MCF 10A (cell line): Measurements from ENCODE around the gene C1orf116. TPM values are rescaled to one million over a fixed set of nuclear protein-coding genes. Genes with fewer than 3 reads are reported as not detected.

Experiments used
- BruUV-seq: library from RNA; stranded (reverse); fragments of 400-500 nt; replicated peaks from 2 replicates; lab custom pipeline; 2021; lab: Mats Ljungman, UMichigan
- CTCF ChIA-PET: fragments of 300-600 bp; sonication (Branson Sonifier 250); formaldehyde crosslinking; extraction: SDS; loops from one replicate; lab custom pipeline; 2021; ENCODE audit warnings: antibody characterized with exemption, inconsistent platforms; lab: Yijun Ruan, JAX
- POLR2A ChIA-PET: fragments of 300-600, 350-650 bp; sonication (Branson Sonifier 250); formaldehyde crosslinking; extraction: SDS; loops from one replicate; lab custom pipeline; 2020; ENCODE audit warnings: antibody characterized with exemption, inconsistent platforms; lab: Yijun Ruan, JAX
- DNase-seq: peaks from one replicate; pipeline ENCODE4 v3.0.0-alpha.2; 2018; ENCODE audit not compliant: unreplicated experiment
- H3K27ac Mint-ChIP-seq: one replicate; pipeline ENCODE4 v1.8.0; 2022; ENCODE audit warnings: mild to moderate bottlenecking, low read depth, mixed read lengths; ENCODE audit not compliant: unreplicated experiment
- H3K27me3 Mint-ChIP-seq: one replicate; pipeline ENCODE4 v1.8.0; 2022; ENCODE audit warnings: mixed read lengths; ENCODE audit not compliant: insufficient read depth, unreplicated experiment
- H3K36me3 Mint-ChIP-seq: one replicate; pipeline ENCODE4 v1.8.0; 2022; ENCODE audit warnings: mild to moderate bottlenecking, moderate library complexity, mixed read lengths; ENCODE audit not compliant: insufficient read depth, unreplicated experiment
- H3K4me1 Mint-ChIP-seq: one replicate; pipeline ENCODE4 v1.8.0; 2022; ENCODE audit warnings: mixed read lengths; ENCODE audit not compliant: insufficient read depth, unreplicated experiment
- H3K4me3 Mint-ChIP-seq: one replicate; pipeline ENCODE4 v1.8.0; 2022; ENCODE audit warnings: mild to moderate bottlenecking, moderate library complexity, mixed read lengths; ENCODE audit not compliant: unreplicated experiment
- H3K9me3 Mint-ChIP-seq: one replicate; pipeline ENCODE4 v1.8.0; 2022; ENCODE audit warnings: mixed read lengths; ENCODE audit not compliant: unreplicated experiment
- intact Hi-C: fragments of 100-400 bp; cut with micrococcal nuclease; formaldehyde crosslinking; loops from 2 replicates; pipeline ENCODE4 v1.14.1; 2022
- total RNA-seq: library from RNA; stranded (reverse); gene quantifications from 2 replicates; pipeline ENCODE4 v1.2.3, GENCODE V29; 2022
- TF ChIP-seq, protein P1 (sequence below): fragments of 200-600 bp; IDR thresholded peaks from one replicate; pipeline ENCODE4 v1.8.0; 2022; ENCODE audit warnings: antibody characterized with exemption, mild to moderate bottlenecking; ENCODE audit not compliant: unreplicated experiment

C1orf116 gene
- total RNA-seq, 1 experiment from 2014 or later, result 35.4 TPM

GRCh38 chr1:207006083-207006482 lies 26.5 kb downstream of the C1orf116 start:
- no TSS peak for BruUV-seq
- Mint-ChIP-seq H3K36me3 (peaks cover 5% of the 10 kb centered on the region), H3K4me3 (no peak overlapping the region), H3K27ac (peak overlapping the region; percentile 89), H3K27me3 (no peaks in the 10 kb centered on the region), H3K9me3 (peaks cover 7% of the 10 kb centered on the region), H3K4me1 (peaks cover 58% of the 10 kb centered on the region)
- CTCF ChIA-PET, result interaction anchor here (0.6 to 11.4 kb wide), 23 partner anchors 8 to 823 kb away, joined by 3 to 280 read pairs (median 8); partner anchors contain the start of gene C1orf116
- POLR2A ChIA-PET, result interaction anchor here (0.6 to 26.6 kb wide), 17 partner anchors 14 to 1374 kb away, joined by 3 to 936 read pairs (median 5); partner anchors contain the start of genes C1orf116, EIF2D, PFKFB2 and YOD1
- TF ChIP-seq, protein P1, sequence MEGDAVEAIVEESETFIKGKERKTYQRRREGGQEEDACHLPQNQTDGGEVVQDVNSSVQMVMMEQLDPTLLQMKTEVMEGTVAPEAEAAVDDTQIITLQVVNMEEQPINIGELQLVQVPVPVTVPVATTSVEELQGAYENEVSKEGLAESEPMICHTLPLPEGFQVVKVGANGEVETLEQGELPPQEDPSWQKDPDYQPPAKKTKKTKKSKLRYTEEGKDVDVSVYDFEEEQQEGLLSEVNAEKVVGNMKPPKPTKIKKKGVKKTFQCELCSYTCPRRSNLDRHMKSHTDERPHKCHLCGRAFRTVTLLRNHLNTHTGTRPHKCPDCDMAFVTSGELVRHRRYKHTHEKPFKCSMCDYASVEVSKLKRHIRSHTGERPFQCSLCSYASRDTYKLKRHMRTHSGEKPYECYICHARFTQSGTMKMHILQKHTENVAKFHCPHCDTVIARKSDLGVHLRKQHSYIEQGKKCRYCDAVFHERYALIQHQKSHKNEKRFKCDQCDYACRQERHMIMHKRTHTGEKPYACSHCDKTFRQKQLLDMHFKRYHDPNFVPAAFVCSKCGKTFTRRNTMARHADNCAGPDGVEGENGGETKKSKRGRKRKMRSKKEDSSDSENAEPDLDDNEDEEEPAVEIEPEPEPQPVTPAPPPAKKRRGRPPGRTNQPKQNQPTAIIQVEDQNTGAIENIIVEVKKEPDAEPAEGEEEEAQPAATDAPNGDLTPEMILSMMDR, result no peak
- DNase-seq, result no peak
- intact Hi-C loops, result no loop called here

DNA sequence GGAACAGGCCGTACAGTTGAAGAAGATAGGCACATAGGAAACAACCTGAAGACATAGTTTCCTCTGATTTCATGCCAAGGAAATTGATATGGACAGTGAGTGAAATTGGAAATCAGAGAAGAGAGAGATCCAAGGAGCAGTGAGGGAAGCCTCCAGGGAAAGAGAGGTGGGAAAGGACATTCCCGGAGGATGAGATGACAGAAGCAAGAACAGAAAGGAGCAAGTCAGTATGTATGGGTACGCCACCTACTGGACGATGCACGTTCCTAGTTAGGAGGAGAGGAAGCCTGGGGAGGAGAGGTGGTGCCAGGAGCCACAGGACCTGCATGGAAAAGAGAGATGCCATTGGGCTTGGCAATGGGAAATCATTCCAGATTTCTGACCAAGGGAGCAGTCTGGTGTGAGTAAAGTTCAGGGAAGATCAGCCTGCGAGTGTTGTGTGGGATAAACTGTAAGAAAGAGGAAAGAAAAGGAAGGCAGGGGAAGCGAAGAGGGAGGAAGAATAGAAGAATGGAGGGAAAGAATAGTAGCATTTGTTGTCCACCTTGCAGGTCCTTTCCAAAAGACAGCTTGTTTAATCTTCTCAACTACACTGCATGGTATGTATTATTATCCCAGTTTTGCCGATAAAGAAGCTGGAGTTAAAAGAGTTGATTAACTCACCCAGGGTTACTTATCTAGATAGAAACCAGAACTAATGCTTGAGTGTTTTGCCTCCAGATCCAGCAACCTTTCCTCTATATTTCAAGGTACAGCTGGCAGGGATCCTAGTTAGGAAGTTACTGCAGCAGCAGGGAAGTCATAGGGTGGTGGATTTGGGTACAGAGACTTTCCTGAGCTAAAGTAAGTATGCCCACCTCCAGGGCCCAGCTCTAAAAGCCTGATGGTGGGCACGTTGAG lies 27.4 kb downstream of the C1orf116 start:
- no TSS peak for BruUV-seq
- H3K36me3 Mint-ChIP-seq, result peaks cover 6% of the 10 kb centered on the region
- ChIA-PET CTCF (interaction anchor here (0.6 to 11.4 kb wide), 41 partner anchors 9 to 1671 kb away, joined by 3 to 280 read pairs (median 5); partner anchors contain the start of genes C1orf116 and PFKFB2), POLR2A (interaction anchor here (0.6 to 26.6 kb wide), 14 partner anchors 13 to 1373 kb away, joined by 3 to 936 read pairs (median 4); partner anchors contain the start of genes C1orf116, PFKFB2 and YOD1)
- intact Hi-C loops, result loop anchor here (1.0 kb wide), 1 partner anchor 73 kb away; no protein-coding TSS in a partner anchor
- H3K9me3 Mint-ChIP-seq, result peaks cover 7% of the 10 kb centered on the region
- DNase-seq, result peak; percentile 95
- peak overlapping the region; percentile 1 for H3K4me3 Mint-ChIP-seq
- TF ChIP-seq, protein P1, result peak; percentile 85
- H3K27me3 Mint-ChIP-seq, result no peaks in the 10 kb centered on the region
- peak overlapping the region; percentile 30 for H3K27ac Mint-ChIP-seq
- H3K4me1 Mint-ChIP-seq, result peaks cover 58% of the 10 kb centered on the region

DNA sequence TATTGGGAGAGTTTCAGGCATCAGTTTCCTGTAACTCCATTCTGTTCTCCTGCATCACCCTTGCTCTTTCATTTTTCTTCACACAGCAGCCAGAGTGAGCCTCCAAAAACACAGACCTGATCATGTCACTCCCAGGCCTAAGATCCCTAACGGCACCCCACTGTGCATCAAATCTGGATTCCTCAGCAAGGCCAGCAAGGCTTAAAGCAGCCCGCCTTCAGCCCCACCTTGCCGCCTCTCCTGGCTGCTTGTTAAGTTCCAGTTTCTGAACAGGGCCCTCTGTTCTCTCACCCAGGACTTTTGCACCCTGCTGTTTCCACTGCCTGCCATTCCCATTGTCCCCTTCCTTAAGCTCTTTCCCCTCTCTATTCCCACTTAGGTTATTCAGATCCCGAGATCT lies 29.3 kb downstream of the C1orf116 start:
- intact Hi-C loops, result no loop called here
- Mint-ChIP-seq H3K4me3 (no peak overlapping the region), H3K4me1 (peaks cover 58% of the 10 kb centered on the region), H3K9me3 (peaks cover 7% of the 10 kb centered on the region), H3K27me3 (no peaks in the 10 kb centered on the region), H3K27ac (peak overlapping the region; percentile 75), H3K36me3 (peaks cover 6% of the 10 kb centered on the region)
- DNase-seq, result no peak
- TF ChIP-seq, protein P1, result no peak
- BruUV-seq, result no TSS peak
- ChIA-PET CTCF (interaction anchor here (0.6 to 11.4 kb wide), 18 partner anchors 9 to 563 kb away, joined by 3 to 280 read pairs (median 4); partner anchors contain the start of genes C1orf116 and FCAMR), POLR2A (interaction anchor here (0.6 to 26.6 kb wide), 6 partner anchors 9 to 318 kb away, joined by 3 to 936 read pairs (median 4); partner anchors contain the start of genes C1orf116, CD55 and PFKFB2)

GRCh38 chr1:207002724-207003146 lies 29.8 kb downstream of the C1orf116 start:
- CTCF ChIA-PET, result interaction anchor here (0.6 to 11.4 kb wide), 10 partner anchors 10 to 403 kb away, joined by 3 to 280 read pairs (median 6); partner anchors contain the start of genes C1orf116 and FCAMR
- H3K36me3 Mint-ChIP-seq, result peaks cover 6% of the 10 kb centered on the region

More at GRCh38 chr1:207002724-207003146, 29.8 kb downstream of the C1orf116 start:
- intact Hi-C loops, result no loop called here
- no TSS peak for BruUV-seq
- TF ChIP-seq, protein P1, result no peak
- H3K4me3 Mint-ChIP-seq, result no peak overlapping the region
- peak; percentile 95 for DNase-seq
- H3K27me3 Mint-ChIP-seq, result no peaks in the 10 kb centered on the region
- peaks cover 4% of the 10 kb centered on the region for H3K9me3 Mint-ChIP-seq
- H3K27ac Mint-ChIP-seq, result peak overlapping the region; percentile 75
- POLR2A ChIA-PET, result interaction anchor here (0.6 to 26.6 kb wide), 6 partner anchors 8 to 319 kb away, joined by 3 to 936 read pairs (median 4); partner anchors contain the start of genes C1orf116 and CD55
- H3K4me1 Mint-ChIP-seq, result peaks cover 56% of the 10 kb centered on the region
